ENCODE results near the gene SLC35A1.

- TF ChIP-seq CTCF (IDR thresholded peaks at IDR 0.05) (no peak), POLR2A (IDR thresholded peaks at IDR 0.05) (no peak), EP300 (IDR thresholded peaks at IDR 0.05; ENCODE audit: low read depth) (no peak), POLR2AphosphoS5 (IDR thresholded peaks at IDR 0.05) (no peak)
Measured at GRCh38 chr6:87555506-87555905, 82.7 kb downstream of the SLC35A1 start.

Measured in transverse colon (tissue), 4 donors.